PFSK-1 (cell line): ENCODE measurements around the gene TMEM219.

ENCODE experiments used
- FOXP2 ChIP-seq: optimal IDR thresholded peaks from 2 replicates; pipeline ENCODE3; 2011; ENCODE audit warnings: borderline replicate concordance, control low read depth, inconsistent platforms; ENCODE audit not compliant: insufficient read depth; ENCODE audit errors: extremely low read length, extremely low read depth
- POLR2AphosphoS5 ChIP-seq: IDR thresholded peaks from 2 replicates; pipeline ENCODE4 v1.6.1; 2012; ENCODE audit warnings: low read depth, mild to moderate bottlenecking, control low read depth, low read length, moderate library complexity
- REST ChIP-seq, 2 experiments: IDR thresholded peaks; 2 replicates each; pipeline versions ENCODE4 v1.6.1 to v1.8.0; 2011 to 2012; ENCODE audit warnings: low read depth in 2 of 2, low read length in 2 of 2, control low read depth in 1 of 2, inconsistent platforms in 1 of 2, mild to moderate bottlenecking in 1 of 2, moderate library complexity in 1 of 2; ENCODE audit not compliant: insufficient read depth in 1 of 2
- SIN3A ChIP-seq: IDR thresholded peaks from 2 replicates; pipeline ENCODE4 v1.6.1; 2012; ENCODE audit warnings: mild to moderate bottlenecking, low read length, moderate library complexity, borderline replicate concordance; ENCODE audit not compliant: insufficient read depth
- TAF1 ChIP-seq: IDR thresholded peaks from 2 replicates; pipeline ENCODE4 v1.6.1; 2012; ENCODE audit warnings: low read length, control low read depth, borderline replicate concordance; ENCODE audit not compliant: insufficient read depth

The TMEM219 gene

GRCh38 chr16:30009990-30010843 is 48.3 kb downstream of the TMEM219 start:
- TF ChIP-seq SIN3A, result no peak
- no peak for TF ChIP-seq POLR2AphosphoS5
- TF ChIP-seq FOXP2, result no peak
- TF ChIP-seq REST (IDR thresholded peaks at IDR 0.05; ENCODE audit: insufficient read depth in 1 of 2, low read depth in 2 of 2, low read length in 2 of 2), result no peak
- no peak for TF ChIP-seq TAF1

GRCh38 chr16:30010844-30011713 is 49.2 kb downstream of the TMEM219 start, which contains the start of gene DOC2A:
TSS of gene DOC2A (minus strand) at chr16:30011027. CDS start at chr16:30010222, 805 bp downstream.
- TF ChIP-seq TAF1, result no peak
- TF ChIP-seq SIN3A, result no peak
- TF ChIP-seq REST (IDR thresholded peaks at IDR 0.05; ENCODE audit: insufficient read depth in 1 of 2, low read depth in 2 of 2, low read length in 2 of 2), result no peak
- TF ChIP-seq FOXP2, result no peak
- TF ChIP-seq POLR2AphosphoS5, result no peak

GRCh38 chr16:30011714-30012504 is 50.0 kb downstream of the TMEM219 start:
- no peak for TF ChIP-seq POLR2AphosphoS5

DNA sequence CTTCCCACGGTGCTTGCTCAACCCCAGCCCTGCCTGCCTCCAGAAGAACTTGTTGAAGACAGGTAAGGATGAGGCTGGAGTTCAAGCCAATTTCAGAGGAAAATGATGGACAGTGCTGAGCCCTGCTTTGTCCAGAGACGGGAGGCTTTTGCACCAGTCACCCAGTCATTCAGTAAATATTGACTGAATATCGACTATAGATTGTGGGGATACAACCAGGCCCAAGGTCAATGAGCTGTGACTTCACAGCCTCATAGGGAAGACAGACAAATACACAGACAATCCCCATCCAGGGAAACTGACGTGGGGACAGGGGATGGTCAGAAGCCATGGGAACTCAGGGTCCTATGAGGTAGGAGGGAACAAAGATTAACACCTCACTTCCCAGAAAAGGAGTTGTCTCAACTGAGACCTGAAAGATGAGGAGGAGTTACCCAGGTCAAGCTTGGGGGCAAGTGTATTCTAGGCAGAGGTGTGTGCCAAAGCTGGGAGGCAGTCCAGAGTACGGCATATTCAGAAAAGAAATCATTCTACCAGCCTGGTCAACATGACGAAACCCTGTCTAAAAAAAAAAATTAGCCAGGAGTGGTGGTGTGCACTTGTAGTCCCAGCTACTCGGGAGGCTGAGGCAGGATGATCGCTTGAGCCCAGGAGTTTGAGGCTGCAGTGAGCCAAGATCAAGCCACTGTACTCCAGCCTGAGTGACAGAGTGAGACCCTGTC is 54.8 kb downstream of the TMEM219 start:
- TF ChIP-seq FOXP2, result no peak
- TF ChIP-seq SIN3A, result no peak
- no peak for TF ChIP-seq REST (IDR thresholded peaks at IDR 0.05; ENCODE audit: insufficient read depth in 1 of 2, low read depth in 2 of 2, low read length in 2 of 2)
- TF ChIP-seq POLR2AphosphoS5, result no peak
- TF ChIP-seq TAF1, result no peak

GRCh38 chr16:30017277-30017656 is 55.4 kb downstream of the TMEM219 start:
- TF ChIP-seq REST (IDR thresholded peaks at IDR 0.05; ENCODE audit: insufficient read depth in 1 of 2, low read depth in 2 of 2, low read length in 2 of 2), result no peak
- no peak for TF ChIP-seq SIN3A
- TF ChIP-seq TAF1, result no peak
- no peak for TF ChIP-seq POLR2AphosphoS5
- TF ChIP-seq FOXP2, result no peak
